ENCODE results near the gene BCAR3.

- no peak for TF ChIP-seq CTCF (IDR thresholded peaks at IDR 0.05)
- no peak for TF ChIP-seq POLR2AphosphoS5 (IDR thresholded peaks at IDR 0.05; ENCODE audit: insufficient read depth in 1 of 2, low read depth in 1 of 2)
Measured at GRCh38 chr1:93641527-93641926, 40.1 kb downstream of the BCAR3 start.

Measured in vagina (tissue), 2 donors.